HEK293T (cell line): Measurements from ENCODE around the gene GDI1.

Source experiments
- CTCF ChIA-PET: fragments of 350-600 bp; formaldehyde crosslinking; extraction: SDS; loops from one replicate; lab custom pipeline; 2021; ENCODE audit warnings: antibody characterized with exemption, inconsistent platforms; lab: Yijun Ruan, JAX
- POLR2A ChIA-PET: fragments of 350-600 bp; formaldehyde crosslinking; extraction: SDS; loops from one replicate; lab custom pipeline; 2020; ENCODE audit warnings: antibody characterized with exemption, inconsistent platforms; lab: Yijun Ruan, JAX
- DNase-seq: peaks from one replicate; pipeline ENCODE4 v3.0.0; 2012; ENCODE audit warnings: mixed read lengths; ENCODE audit errors: extremely low spot score
- ARNT ChIP-seq: fragments of 450-650 bp; IDR thresholded peaks from 2 replicates; pipeline ENCODE4 v1.6.1; 2017; ENCODE audit warnings: mild to moderate bottlenecking
- BHLHE40 ChIP-seq: fragments of 450-650 bp; IDR thresholded peaks from 2 replicates; pipeline ENCODE4 v1.6.1; 2016; ENCODE audit warnings: mild to moderate bottlenecking, moderate library complexity, borderline replicate concordance
- CTBP1 ChIP-seq: fragments of 450-650 bp; IDR thresholded peaks from 2 replicates; pipeline ENCODE4 v1.6.1; 2016; ENCODE audit warnings: borderline replicate concordance
- ELF4 ChIP-seq: fragments of 450-650 bp; IDR thresholded peaks from 2 replicates; pipeline ENCODE4 v1.6.1; 2017; ENCODE audit warnings: antibody characterized with exemption
- FOXA1 ChIP-seq: fragments of 450-650 bp; IDR thresholded peaks from 2 replicates; pipeline ENCODE4 v1.6.1; 2016; ENCODE audit warnings: mild to moderate bottlenecking
- FOXK2 ChIP-seq: fragments of 450-650 bp; IDR thresholded peaks from 2 replicates; pipeline ENCODE4 v1.6.1; 2016; ENCODE audit warnings: mild to moderate bottlenecking
- FOXM1 ChIP-seq: fragments of 450-650 bp; IDR thresholded peaks from 2 replicates; pipeline ENCODE4 v1.6.1; 2017; ENCODE audit warnings: mild to moderate bottlenecking, borderline replicate concordance
- HDGF ChIP-seq: fragments of 450-650 bp; IDR thresholded peaks from 2 replicates; pipeline ENCODE4 v1.6.1; 2017; ENCODE audit warnings: antibody characterized with exemption, borderline replicate concordance
- L3MBTL2 ChIP-seq: fragments of 450-650 bp; conservative IDR thresholded peaks from 2 replicates; pipeline ENCODE4 v1.6.1; 2016; ENCODE audit warnings: mild to moderate bottlenecking
- LEF1 ChIP-seq: fragments of 450-650 bp; IDR thresholded peaks from 2 replicates; pipeline ENCODE4 v1.6.1; 2017; ENCODE audit warnings: mild to moderate bottlenecking, borderline replicate concordance
- NFRKB ChIP-seq: fragments of 450-650 bp; IDR thresholded peaks from 2 replicates; pipeline ENCODE4 v1.6.1; 2016; ENCODE audit warnings: mild to moderate bottlenecking, moderate library complexity
- PKNOX1 ChIP-seq: fragments of 450-650 bp; IDR thresholded peaks from 2 replicates; pipeline ENCODE4 v1.6.1; 2016
- SP1 ChIP-seq: fragments of 450-650 bp; IDR thresholded peaks from 2 replicates; pipeline ENCODE4 v1.6.1; 2017
- SUZ12 ChIP-seq: fragments of 450-650 bp; IDR thresholded peaks from 2 replicates; pipeline ENCODE4 v1.6.1; 2016; ENCODE audit warnings: mild to moderate bottlenecking
- TARDBP ChIP-seq: fragments of 450-650 bp; IDR thresholded peaks from 2 replicates; pipeline ENCODE4 v1.6.1; 2016
- ZNF384 ChIP-seq: fragments of 450-650 bp; IDR thresholded peaks from 2 replicates; pipeline ENCODE4 v1.6.1; 2016

GDI1 gene

DNA sequence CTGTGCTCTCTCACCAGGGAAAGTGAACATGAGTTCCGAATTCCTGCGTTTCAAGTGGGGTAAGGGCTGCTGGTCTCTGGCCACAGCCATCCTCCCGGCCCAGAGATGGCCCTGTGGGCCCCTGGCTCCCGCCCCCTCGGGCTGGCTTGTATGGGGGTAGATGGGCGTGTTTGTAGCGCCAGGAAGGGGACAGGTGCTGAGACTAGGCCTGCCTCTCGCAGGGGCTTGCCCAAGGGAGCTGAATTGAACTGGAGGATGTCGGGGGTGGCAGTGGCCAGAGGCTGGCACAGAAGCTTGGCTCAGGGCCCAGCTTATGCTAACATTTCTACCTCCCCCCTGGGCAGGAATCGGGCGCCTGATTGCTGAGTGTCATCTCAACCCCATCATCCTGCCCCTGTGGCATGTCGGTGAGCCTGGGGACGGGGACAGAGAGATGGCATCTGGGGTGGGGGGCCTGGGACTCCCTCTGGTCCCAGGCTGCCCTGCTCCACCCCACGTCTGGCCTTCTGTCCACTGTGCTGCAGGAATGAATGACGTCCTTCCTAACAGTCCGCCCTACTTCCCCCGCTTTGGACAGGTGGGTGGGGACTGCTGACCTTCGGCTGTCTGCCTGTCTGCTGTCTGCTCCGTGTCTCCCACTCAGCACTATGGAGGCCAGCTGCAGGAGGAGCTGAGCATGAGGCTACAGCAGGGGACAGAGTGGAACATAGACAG lies 17.1 kb upstream of the GDI1 start:
- TF ChIP-seq TARDBP (no peak), SP1 (no peak), ZNF384 (no peak), ARNT (no peak), LEF1 (no peak), NFRKB (no peak), BHLHE40 (no peak), FOXA1 (no peak), FOXK2 (no peak), PKNOX1 (no peak), CTBP1 (no peak)
- DNase-seq, result no peak
- CTCF ChIA-PET, result no interaction called here
- POLR2A ChIA-PET, result interaction anchor here (1.5 to 2.1 kb wide), 2 partner anchors 8 to 22 kb away, joined by 4 to 13 read pairs; partner anchors contain the start of gene RPL10

GRCh38 chrX:154420402-154420756 lies 16.6 kb upstream of the GDI1 start:
- CTCF ChIA-PET, result no interaction called here
- TF ChIP-seq SUZ12, result no peak
- TF ChIP-seq NFRKB, result no peak
- TF ChIP-seq FOXA1, result no peak
- TF ChIP-seq ZNF384, result no peak
- no peak for TF ChIP-seq SP1
- no peak for TF ChIP-seq FOXK2
- TF ChIP-seq BHLHE40, result no peak
- no peak for TF ChIP-seq PKNOX1
- DNase-seq, result no peak
- POLR2A ChIA-PET, result interaction anchor here (0.8 to 2.1 kb wide), 4 partner anchors 8 to 68 kb away, joined by 3 to 13 read pairs (median 4); partner anchors contain the start of gene RPL10

- ChIA-PET CTCF (interaction anchor here (0.5 to 1.7 kb wide), 3 partner anchors 11 to 54 kb away, joined by 3 to 4 read pairs (median 3); partner anchors contain the start of gene DNASE1L1), POLR2A (interaction anchor here (1.1 to 1.4 kb wide), 3 partner anchors 14 to 17 kb away, joined by 5 to 6 read pairs (median 5); partner anchors contain the start of gene FAM50A)
- TF ChIP-seq HDGF, result no peak
- peak; percentile 11; the same call in 1 of the 2 replicates for TF ChIP-seq ZNF384
- no peak for TF ChIP-seq PKNOX1
- TF ChIP-seq LEF1, result no peak
- no peak for TF ChIP-seq ELF4
- no peak for TF ChIP-seq ARNT
- no peak for TF ChIP-seq SUZ12
- TF ChIP-seq BHLHE40, result no peak
- DNase-seq, result no peak
Measured at GRCh38 chrX:154426916-154427770, 9.8 kb upstream of the GDI1 start.

DNA sequence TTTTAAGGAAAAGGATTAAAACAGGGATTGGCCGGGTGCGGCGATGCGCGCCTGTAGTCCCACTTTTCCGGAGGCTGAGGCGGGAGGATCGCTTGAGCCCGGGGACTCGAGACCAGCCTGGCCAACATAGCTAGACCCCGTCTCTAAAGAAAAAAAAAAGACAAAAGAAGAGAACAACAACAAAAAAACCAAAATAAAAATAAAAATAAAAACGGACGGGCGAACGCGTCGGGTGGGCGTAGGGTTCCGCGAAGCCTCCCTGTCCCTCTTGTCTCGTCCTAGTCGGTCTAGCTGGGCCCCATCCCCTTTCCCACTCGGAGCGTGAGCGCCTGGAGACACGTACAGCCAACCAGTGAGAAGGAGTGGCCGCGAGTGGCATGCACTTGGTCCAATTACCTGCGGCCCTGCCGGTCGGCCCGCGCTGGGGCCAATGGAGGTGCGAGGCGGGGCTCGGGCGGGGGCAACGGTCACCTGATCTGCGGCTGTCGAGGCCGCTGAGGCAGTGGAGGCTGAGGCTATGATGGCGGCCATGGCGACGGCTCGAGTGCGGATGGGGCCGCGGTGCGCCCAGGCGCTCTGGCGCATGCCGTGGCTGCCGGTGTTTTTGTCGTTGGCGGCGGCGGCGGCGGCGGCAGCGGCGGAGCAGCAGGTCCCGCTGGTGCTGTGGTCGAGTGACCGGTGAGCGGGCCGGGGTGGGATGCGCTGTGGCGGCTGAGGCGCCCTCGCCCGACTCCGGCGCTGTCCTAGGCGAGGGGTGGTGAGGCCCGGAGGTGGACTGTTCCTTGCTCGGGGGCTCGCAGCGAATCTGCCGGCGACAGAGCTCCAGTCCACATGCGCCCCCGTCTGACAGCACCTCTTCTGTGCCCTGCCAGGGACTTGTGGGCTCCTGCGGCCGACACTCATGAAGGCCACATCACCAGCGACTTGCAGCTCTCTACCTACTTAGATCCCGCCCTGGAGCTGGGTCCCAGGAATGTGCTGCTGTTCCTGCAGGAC lies 8.5 kb upstream of the GDI1 start, which contains the start of gene ATP6AP1:
Gene ATP6AP1, plus strand, starts transcription at position 502 of the 996 bp plus-strand sequence. Its CDS starts 16 bp downstream, at position 518.
- ChIA-PET POLR2A (interaction anchor here (0.6 to 2.4 kb wide), 10 partner anchors 10 to 99 kb away, joined by 3 to 14 read pairs (median 4); partner anchors contain the start of genes FAM50A, RPL10, SLC10A3 and TAFAZZIN), CTCF (interaction anchor here (0.6 to 1.7 kb wide), 3 partner anchors 24 to 99 kb away, joined by 3 to 5 read pairs (median 4); no protein-coding TSS in a partner anchor)
- peak; percentile 95 for DNase-seq
- TF ChIP-seq FOXM1 (no peak), PKNOX1 (peak; percentile 100), L3MBTL2 (peak; percentile 85)

GRCh38 chrX:154429711-154430110 lies 7.2 kb upstream of the GDI1 start:
- TF ChIP-seq FOXA1 (no peak), CTBP1 (no peak), FOXK2 (no peak), L3MBTL2 (no peak), NFRKB (no peak), LEF1 (no peak), HDGF (no peak)
- DNase-seq, result no peak
- CTCF ChIA-PET, result interaction anchor here (1.0 to 1.5 kb wide), 2 partner anchors 30 to 97 kb away, joined by 3 to 4 read pairs; no protein-coding TSS in a partner anchor
- POLR2A ChIA-PET, result interaction anchor here (0.5 to 2.4 kb wide), 4 partner anchors 18 to 61 kb away, joined by 4 to 14 read pairs (median 9); partner anchors contain the start of genes RPL10, SLC10A3 and TAFAZZIN
